GM12891 (cell line): ENCODE results near the gene SMCR8.

Experiments
- POLR2A ChIP-seq: IDR thresholded peaks from 2 replicates; pipeline ENCODE4 v1.6.1; 2011; ENCODE audit warnings: low read depth, low read length, control low read depth
- POLR2AphosphoS5 ChIP-seq: IDR thresholded peaks from 2 replicates; pipeline ENCODE4 v1.6.1; 2011; ENCODE audit warnings: low read depth, low read length, control low read depth
- POU2F2 ChIP-seq: IDR thresholded peaks from 2 replicates; pipeline ENCODE4 v1.6.1; 2011; ENCODE audit warnings: low read depth, mild to moderate bottlenecking, control low read depth, low read length, moderate library complexity

GRCh38 chr17:18370761-18371160 is 55.7 kb downstream of the SMCR8 start:
- TF ChIP-seq POLR2A: no peak
- TF ChIP-seq POLR2AphosphoS5: no peak
- no peak for TF ChIP-seq POU2F2
